AG08395 (cell line): Measurements from ENCODE around the gene SORCS2.
"Not testable (repeated sequence)": the region's sequence is repeated elsewhere in the genome, so short reads cannot be mapped to it uniquely, and the experiment has no call there.

Experiments
- DNase-seq: peaks from one replicate; pipeline ENCODE4 v3.0.0; 2012; ENCODE audit warnings: mixed read lengths, low spot score

Gene SORCS2

DNA sequence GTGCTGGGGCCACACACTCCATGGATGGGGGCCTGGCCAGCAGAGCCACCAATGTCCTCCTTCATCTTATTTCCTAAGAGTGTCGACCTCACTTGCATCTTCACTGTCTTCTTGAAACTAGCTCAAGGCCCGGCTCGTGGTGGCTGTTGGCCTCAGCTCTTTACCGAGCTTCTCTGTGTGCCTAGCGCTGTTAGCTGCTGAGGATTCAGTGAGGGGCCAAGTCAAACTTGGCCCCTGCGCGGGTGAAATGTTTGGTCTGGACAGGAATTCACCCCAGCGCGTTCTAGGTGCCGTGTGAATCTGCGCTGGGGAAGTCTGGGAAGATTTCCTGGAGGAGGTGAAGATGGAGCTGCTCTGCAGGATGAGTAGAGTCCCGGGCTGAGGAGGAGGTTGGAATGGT lies 8.5 kb downstream of the SORCS2 start:
- no peak for DNase-seq

DNA sequence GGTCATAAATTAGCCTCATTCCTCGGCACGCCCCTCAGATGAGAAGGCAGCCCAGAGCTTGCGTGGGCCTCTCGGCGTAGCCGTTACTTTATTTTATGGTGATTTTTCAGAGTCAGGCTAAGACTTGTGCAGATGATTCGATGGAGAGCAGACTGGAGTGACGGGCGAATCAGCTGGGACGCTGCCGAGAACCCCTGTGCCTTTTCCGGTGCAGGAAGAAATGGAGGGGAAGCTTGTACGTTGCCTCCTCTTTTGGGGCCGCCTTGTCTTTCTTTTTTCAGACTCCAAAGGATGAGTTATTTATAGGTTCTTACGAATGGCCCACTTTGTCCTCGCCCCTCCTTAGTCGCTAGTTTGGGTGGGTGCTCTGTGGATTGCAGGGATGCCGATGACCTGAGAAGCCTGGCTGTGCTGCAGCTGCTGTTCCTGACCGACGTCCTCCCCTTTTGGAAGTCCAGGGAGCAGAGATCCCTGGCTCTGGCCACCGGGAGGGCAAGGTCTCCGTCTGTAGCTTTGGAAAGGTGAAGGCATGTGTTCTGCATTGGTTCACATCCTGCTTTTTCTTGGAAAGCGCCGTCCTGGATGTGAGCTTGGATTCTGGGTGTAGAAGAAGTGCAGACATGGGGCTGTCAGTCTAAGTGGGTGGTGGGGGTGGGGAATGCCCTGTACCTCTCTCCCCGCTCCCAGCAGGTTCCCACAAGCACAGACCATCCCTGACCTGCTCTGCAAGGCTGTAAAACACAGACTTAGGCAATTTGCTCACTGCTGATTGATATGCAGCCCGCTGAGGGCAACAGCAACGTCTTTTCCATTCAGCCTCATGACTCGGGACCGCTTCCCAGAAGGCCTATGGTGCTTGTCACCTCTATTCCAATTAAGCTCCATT lies 9.3 kb downstream of the SORCS2 start:
- DNase-seq, result no peak

DNA sequence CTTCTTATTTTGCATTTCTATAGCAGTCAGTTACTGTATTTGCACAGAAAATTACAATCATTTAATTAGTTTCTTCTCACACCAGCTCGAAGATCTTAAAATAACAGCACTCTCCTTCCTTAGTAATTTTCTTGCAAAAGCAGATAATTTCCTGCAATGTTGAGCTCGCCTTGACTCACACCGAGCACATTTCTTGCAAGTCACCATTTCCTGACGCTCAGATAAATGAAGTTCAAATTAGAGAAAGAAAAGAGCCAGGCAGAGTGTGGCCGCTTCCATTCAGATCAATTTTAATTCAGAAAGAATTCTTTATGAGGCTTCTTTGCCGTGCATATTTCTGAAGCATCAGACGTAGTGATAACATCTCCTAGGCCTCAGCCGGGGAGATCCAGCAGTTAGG lies 10.1 kb downstream of the SORCS2 start:
- DNase-seq, result no peak

DNA sequence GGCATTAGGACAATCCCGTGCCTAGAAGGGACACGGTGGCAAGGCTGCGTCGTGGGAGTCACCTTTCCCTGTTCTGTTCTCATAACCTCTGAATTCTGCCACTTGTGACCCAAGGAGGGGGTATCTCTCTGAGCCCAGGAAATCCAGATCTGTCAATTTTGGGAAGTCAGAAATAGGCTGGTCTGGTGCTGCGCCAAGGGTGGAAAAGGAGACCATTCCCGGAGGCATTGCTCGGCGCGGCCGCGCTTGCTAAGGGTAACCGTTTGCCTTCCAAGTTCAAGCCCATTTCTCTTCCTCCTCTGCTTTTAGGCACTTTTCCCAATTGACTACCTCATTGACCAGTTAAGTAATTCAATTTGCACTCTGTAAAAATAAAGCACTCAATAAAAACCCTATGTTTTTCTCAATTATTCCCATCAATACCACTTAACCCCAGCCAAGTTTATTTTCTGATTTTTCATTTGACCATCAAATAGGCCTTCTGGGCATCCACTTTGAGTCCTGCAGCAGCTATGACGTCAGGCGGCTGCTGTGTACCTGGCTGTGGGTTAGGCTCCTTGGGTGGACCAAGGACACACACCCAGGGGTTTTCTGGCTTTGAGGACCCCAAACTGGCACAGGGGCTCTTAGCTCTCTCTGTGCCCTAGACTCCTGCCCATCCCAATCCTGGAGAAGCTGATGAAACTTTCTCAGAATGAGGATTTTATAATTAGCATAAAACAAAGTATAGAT lies 12.5 kb downstream of the SORCS2 start:
- DNase-seq, result no peak

DNA sequence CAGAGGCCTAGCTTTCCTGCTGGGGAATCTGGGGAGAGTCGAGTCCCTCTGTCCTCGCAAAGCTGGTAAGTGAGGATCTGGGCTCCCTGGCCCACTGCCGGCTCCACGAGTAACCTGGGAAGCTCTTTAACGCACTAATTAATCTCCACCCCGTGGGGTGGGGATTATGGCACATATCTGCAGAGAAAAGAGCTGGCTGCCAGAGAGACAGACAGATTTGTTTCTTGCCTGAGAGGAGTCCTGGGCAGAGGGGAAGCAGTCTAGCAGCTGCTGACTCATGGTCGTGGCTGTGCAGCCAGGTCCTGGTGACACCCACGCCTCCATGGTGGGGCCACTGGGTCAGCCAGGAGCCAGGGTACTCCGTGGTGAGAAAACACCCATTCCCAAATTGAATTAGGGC lies 14.0 kb downstream of the SORCS2 start:
- DNase-seq, result peak; percentile 69

DNA sequence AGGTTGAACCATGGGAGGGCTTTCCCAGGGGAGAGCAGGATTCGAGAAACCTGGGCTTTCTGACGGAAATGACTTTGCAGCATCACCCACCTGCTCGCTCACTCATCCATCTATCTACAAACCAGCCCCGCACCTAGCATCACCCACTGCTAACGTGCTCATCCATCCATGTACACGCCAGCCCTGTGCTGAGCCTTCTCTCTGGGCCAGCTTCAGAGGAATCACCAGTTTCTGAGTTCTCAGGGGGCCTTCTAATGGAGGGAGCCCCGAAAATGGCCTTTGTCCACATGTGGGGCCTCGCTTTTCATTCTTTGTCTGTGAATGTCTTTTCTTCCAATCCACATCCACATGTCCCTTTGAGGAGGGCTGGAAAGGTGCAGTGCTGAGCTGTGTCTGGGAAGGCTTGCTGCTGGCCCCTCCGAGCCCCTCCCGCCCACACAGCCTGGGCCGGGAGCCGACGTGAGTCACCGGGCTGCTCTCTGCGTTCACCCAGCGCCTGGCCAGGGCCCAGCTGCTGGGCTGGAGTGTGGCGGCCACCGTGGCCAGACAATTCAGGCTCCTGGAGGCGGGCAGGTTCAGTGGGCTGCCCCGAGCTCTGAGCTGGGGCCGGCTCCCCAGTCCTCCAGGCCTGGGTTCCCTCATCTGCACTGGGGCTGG lies 14.7 kb downstream of the SORCS2 start:
- peak; percentile 95 for DNase-seq

DNA sequence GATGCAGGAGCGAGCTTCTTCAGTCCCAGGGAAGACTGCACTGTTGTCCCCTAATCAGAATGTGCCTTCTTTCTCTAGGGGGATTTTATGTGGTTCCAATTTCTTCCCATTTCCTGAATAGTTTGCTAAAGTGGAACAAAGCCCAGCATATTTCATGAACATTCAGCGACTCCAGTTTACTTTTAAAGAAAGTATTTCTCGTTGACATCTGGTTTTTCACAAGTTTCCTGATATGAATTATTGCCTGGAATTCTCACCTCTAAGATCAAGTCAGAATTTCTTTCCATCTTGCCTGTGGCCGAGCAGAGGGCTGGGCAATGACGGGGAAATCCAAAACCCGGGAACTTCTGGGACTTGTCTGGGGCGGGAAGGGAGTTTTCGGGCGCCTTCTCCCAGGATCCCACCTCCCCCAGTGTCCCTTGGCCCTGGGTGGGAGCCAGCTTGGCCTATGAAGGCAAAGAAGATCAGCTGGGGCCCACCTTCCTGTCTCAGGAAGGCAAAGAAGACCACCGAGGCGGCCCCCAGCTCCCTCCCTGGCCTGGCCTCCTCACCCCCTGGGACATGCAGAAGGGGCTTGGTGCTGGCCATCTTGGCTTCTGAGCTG lies 15.4 kb downstream of the SORCS2 start:
- peak; percentile 41 for DNase-seq

DNA sequence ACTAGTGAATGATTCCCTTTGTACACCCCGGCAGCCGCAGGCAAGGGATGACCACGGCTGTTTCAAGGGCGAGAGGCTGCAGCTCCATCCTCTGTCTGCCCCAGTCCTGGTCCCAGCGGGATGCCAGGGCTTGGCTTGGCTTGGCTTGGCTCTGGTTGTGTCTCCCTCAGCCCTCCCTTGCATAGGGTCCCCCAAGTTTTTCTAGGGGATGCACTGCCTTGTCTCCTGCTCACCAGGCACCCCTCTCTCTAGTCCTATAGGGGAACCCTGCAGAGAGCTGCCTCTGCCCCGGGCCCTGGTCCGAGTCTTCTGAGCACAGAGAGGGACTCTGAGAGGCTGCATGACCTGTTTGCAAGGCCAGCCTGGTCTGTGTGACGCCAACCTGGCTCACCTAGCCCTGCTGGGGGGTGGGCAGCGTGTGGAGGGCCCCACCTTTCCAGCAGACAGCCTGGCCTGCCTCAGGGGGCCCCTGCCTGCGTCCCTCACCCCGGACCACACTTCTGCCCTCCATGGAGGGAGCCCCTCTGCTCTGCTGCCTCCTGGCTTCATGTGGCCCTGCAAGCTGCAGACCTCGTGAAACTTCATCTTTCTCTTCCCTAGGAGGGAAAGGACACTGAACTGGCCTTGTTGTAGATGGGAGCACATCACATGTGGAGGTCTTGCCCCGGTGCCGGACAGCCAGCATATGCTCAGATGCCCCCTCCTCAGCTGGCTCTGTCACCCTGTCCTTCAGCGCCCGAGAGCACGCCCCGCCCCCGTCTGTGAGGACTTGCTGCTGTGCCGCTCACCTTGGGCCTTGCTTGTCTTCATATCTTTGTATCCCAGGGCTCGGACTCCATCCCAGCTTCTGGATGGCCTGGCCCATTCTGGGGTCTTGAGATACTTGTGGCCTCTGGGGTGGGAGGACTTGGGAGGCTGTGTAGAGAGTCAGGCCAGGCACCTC lies 16.4 kb downstream of the SORCS2 start:
- DNase-seq, result no peak

DNA sequence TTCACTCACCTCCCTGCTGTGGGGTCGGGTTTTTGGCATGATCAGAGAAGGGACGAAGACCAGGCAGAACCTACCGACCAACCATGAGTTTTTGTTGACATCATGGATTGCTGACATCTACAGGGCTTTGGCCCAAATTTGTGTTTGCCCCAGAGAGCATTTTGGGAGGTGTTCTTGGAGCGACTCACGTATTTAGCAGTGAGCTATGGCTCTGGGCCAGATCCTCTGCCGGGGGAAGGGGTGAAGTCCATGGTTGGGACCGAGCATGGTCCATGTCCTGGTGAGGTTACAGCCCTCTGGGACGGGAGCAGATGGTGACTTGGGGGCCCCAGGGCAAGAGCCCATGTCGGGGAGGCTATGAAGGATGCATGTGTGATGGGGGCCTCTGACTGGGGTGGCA lies 17.4 kb downstream of the SORCS2 start:
- DNase-seq, result no peak

DNA sequence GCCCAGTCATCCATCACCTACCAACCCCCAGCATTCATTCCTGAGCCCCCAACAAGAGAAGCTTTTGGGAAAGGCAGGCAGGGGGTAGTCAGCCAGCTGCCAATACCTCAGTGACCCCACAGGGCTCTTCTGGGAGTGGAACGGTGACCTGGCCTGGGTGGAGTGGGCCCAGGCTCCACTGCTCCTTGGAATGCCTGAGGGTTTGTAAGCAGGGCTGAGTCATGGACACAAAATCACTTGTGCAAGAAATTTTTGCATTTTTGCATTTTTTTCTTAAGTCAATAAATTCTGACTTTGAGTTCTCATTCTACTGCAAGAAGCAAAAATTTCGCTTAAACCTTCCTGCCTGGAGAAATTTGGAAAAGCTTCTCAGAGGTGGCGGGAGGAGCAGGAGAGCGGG lies 18.5 kb downstream of the SORCS2 start:
- DNase-seq, result peak; percentile 87

DNA sequence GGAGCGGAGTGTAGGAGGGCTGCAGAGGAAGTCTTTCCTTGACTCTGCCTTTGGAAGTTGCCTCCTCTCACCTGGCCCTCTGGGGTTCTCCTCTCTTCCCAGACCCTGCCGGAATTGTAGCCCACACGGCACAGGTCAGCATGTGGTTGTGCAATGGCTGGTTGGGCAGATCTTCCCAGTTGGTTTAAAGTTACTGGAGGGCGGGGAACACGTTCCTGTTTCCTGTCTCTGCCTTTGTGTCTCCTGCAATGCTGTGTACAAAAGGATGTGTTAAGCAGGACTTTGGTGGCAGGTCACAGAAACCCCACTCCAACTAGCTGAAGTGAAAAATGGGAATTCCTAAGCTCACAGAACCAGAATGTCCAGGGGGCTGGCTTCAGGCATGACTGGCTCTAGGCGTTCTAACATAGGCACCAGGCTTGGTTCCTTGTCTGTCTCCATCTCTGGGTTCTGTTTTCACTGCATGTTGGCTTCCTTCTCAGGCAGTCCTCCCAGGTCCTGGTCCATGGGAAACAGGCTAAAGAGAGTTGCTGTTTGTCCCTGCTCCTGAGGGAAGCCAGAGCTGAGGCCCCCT lies 19.9 kb downstream of the SORCS2 start:
- no peak for DNase-seq

DNA sequence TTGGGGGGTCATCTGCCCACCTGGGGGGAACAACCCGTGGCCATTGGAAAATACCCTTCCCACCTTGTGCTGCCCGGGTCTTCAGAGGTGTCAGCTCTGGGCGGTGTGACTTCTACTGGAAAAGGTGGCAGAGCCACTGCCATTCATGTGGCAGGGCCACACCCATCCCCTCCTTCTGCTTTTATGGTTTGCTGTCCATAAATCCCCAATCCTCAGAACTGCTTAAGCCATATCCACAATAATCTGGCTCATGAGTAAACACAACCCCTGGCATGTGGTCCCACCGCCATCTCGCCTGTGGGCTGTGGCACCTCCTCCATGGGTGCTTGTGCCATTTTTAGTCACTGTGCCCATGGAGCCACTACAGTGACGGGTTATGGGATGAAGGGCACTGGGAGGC lies 20.6 kb downstream of the SORCS2 start:
- no peak for DNase-seq

DNA sequence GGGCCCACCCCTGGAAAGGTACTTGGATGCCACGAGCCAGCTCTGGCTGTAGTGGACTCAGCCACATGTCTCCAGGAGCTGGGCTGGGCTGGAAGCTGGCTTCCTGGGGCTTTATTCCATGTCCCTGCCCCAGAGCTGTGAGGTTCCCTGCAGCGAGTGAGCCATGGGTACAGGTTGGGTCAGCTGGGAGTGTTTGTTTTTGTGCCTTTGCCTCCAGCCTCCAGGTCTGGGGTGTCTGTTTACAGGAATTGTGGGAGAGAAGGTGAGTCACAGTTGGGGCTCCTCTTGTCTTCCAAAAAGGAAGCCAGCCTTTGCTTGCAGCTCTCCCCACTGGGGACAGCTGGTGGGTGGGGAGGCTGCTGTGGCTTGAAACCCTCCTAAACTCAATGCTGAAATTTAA lies 21.5 kb downstream of the SORCS2 start:
- DNase-seq, result no peak

DNA sequence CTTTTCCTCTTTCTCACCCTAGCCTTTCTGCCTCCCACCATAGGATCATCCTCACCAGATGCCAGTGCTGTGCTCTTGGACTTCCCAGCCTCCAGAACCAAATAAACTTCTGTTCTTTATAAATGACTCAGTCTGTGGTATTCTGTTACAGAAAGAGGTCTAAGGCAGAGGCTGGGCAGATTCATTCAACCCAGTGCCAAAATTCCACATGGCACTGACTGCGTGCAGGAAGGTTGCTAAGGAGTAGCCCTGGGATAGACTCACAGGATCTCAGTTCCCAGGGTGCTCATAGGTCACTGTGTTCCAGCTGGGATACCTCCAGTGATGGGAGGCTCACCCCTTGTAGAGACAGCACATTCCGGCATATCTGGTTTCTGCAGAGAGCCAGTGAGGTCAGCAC lies 22.0 kb downstream of the SORCS2 start:
- no peak for DNase-seq

DNA sequence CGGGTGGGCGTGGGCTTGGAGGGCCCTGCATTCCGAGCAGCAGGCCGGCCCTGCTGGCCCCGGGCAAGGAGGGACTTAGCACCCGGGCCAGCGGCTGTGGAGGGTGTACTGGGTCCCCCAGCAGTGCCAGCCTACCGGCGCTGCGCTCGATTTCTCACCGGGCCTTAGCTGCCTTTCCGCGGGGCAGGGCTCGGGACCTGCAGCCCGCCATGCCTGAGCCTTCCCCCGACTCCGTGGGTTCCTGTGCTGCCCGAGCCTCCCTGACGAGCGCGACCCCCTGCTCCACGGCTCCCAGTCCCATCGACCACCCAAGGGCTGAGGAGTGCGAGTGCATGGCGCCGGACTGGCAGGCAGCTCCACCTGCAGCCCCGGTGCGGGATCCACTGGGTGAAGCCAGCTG lies 22.8 kb downstream of the SORCS2 start:
- DNase-seq, result not testable (repeated sequence)

DNA sequence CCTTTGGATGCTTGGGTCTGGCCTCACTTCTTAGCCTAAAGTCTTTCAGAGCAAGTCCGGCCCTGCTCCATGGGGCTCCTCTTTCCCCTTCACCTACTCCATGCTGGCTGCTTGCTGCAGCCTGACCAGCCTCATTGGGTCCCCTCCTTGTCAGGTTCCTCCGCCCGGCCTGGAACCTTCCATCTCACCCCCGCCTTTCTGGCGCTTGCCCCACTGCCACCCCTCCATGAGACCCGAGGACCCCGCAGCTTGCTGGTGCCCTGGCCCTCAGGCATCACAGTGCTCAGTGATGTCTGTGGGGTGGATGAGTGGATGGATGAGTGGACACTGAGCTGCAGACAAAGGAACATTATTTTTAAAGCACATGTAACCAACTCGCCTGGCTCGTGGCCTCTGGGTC lies 24.7 kb downstream of the SORCS2 start:
- no peak for DNase-seq

DNA sequence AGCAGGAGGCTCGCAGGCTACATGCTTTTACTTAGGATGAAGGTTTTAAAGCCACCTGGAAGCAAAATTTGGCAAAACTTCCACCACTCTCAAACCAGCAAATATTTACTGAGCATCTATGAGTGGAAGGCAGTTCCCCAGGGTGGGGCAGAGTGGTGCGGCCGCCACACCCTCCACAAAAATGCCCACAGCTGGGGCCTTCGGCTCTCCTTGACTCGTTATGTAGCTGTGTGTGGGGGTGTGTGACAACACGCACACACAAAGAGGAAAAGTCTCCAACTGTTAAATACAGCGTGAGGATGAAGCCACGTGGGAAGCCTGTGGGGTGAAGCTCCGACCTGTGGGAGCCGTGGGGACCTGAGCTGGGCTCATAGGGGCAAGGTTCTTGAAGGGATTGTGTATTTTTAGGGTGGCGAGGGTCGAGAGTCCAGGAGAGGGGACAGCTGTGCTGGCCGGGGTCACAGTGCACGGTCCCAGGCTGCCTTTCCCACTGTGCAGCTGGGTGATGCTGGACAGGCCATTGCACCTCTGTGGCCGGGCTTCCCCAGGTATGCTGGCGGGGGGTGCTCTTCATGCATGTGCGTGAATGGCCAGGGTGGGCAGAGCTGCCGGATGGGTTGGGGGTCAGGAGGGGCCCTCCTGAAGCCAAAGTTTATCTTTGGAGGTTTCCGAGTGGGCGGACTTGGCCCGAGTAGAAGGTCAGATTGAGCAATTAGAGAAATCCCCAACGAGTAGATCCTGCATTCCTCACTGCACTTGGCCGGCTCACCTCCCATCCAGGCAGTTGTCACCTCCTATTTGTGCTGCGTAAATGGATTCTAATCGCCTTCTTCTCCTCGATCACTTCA lies 25.4 kb downstream of the SORCS2 start:
- DNase-seq, result peak; percentile 28

DNA sequence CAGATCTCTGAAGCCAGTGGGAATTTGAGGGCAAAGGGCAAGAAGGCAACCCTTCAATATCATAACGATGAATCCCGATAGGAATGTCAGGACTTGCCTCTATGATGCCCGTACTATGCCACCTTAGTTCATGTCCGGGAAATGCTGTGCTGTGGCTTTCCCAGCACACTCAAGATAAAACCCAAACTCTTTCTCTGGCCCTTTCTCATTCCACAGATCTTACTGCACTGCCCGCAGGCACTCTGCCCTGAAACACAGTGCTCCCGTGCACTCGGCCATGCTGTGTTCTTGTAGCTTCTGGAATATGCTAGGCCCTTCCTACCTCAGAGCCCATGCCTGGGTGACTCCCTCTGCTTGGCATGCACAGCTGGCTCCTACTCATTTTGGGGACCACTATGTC lies 26.3 kb downstream of the SORCS2 start:
- no peak for DNase-seq

DNA sequence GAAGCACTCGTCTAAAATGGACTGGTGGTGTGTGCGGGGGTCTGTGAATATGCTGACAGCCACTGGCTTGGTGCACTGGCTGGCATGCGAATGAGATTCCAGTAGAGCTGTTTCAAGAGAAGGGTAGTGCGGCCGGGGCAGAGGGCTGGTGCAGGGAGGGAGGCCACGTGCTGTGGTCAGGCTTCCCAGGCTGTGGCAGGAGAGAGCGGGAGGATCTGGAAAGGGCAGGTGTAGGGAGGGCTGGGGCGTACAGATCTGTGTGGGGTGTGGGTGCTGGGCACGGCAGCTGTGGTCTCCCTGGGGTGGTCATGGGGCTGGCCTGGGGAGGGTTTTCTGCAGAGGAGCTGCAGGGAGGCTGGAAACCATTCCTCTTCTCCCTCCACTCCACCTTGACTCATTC lies 30.2 kb downstream of the SORCS2 start:
- DNase-seq, result no peak

DNA sequence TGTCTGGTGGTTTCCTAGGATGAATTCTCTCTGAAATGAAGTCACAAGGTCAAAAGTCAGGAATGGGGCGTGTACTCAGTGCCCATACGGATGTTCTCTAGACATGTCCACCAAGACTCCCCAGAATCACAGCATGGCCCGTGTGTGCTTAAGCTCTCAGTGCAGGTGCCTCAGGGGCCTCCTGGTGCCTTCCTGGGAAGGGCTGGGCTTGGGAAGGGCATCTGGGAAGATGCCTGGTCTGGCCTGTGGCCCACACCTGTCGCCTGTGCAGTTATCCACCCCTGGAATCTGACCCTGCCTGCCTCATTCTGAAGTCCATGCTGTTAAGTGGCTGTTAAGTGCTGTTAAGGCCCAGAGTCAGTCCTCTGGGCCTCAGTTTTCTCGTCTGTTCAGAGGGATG lies 31.2 kb downstream of the SORCS2 start:
- no peak for DNase-seq
